Stimulated activated CD4-positive, alpha-beta T cell treated with anti-CD3 and anti-CD28 coated beads, Interleukin-2, amount 100 ng/mL, for 24 hours (primary cell): Measurements from ENCODE around the gene SAP30L.

ENCODE experiments used
- DNase-seq, 2 donors: peaks; one replicate each; pipeline ENCODE4 v3.0.0-alpha.2; 2020

SAP30L gene

GRCh38 chr5:154445422-154446194 is at the start of gene SAP30L:
Gene SAP30L, plus strand, starts transcription at chr5:154445997. Its CDS starts 608 bp downstream, at chr5:154446605.
- DNase-seq, result peak; percentile 96

- no peak for DNase-seq
Observed at GRCh38 chr5:154396128-154396527, 49.7 kb upstream of the SAP30L start.

GRCh38 chr5:154397652-154398406 is 48.0 kb upstream of the SAP30L start:
- DNase-seq, result no peak

GRCh38 chr5:154400678-154401077 is 45.1 kb upstream of the SAP30L start:
- no peak for DNase-seq

GRCh38 chr5:154401355-154401754 is 44.4 kb upstream of the SAP30L start:
- DNase-seq, result no peak

GRCh38 chr5:154401931-154402330 is 43.9 kb upstream of the SAP30L start:
- no peak for DNase-seq

GRCh38 chr5:154402611-154403010 is 43.2 kb upstream of the SAP30L start:
- no peak for DNase-seq

- no peak for DNase-seq
Observed at GRCh38 chr5:154403234-154403633, 42.6 kb upstream of the SAP30L start.

- no peak for DNase-seq
Observed at GRCh38 chr5:154403776-154404387, 41.9 kb upstream of the SAP30L start.

- peak; percentile 78 to 83 for DNase-seq
Observed at GRCh38 chr5:154405078-154405792, 40.6 kb upstream of the SAP30L start.

- no peak for DNase-seq
Observed at GRCh38 chr5:154406231-154406630, 39.6 kb upstream of the SAP30L start.

- no peak for DNase-seq
Observed at GRCh38 chr5:154406826-154407225, 39.0 kb upstream of the SAP30L start.

- no peak for DNase-seq
Observed at GRCh38 chr5:154408811-154409210, 37.0 kb upstream of the SAP30L start.

GRCh38 chr5:154409230-154409840 is 36.5 kb upstream of the SAP30L start:
- DNase-seq, result no peak

GRCh38 chr5:154410008-154410407 is 35.8 kb upstream of the SAP30L start:
- no peak for DNase-seq

GRCh38 chr5:154410786-154411185 is 35.0 kb upstream of the SAP30L start:
- DNase-seq, result no peak

- no peak for DNase-seq
Observed at GRCh38 chr5:154411338-154411737, 34.5 kb upstream of the SAP30L start.

GRCh38 chr5:154412316-154412715 is 33.5 kb upstream of the SAP30L start:
- DNase-seq, result no peak

GRCh38 chr5:154412925-154413324 is 32.9 kb upstream of the SAP30L start:
- DNase-seq, result no peak

- DNase-seq, result no peak
Observed at GRCh38 chr5:154415114-154415513, 30.7 kb upstream of the SAP30L start.

GRCh38 chr5:154418344-154418820 is 27.4 kb upstream of the SAP30L start:
- DNase-seq, result no peak

GRCh38 chr5:154419236-154419635 is 26.6 kb upstream of the SAP30L start:
- no peak for DNase-seq
